GM10248 (cell line): ENCODE measurements around the gene PHF21A.
"Not testable (repeated sequence)": the region's sequence is repeated elsewhere in the genome, so short reads cannot be mapped to it uniquely, and the experiment has no call there.

ENCODE experiments used
- CTCF ChIA-PET: fragments of 300-600 bp; sonication (Branson Sonifier 250); formaldehyde crosslinking; extraction: SDS; loops from one replicate; lab custom pipeline; 2021; ENCODE audit warnings: antibody characterized with exemption; lab: Yijun Ruan, JAX
- POLR2A ChIA-PET: fragments of 350-650 bp; sonication (Branson Sonifier 250); formaldehyde crosslinking; extraction: SDS; loops from one replicate; lab custom pipeline; 2020; ENCODE audit warnings: antibody characterized with exemption; lab: Yijun Ruan, JAX
- DNase-seq: peaks from one replicate; pipeline ENCODE4 v3.0.0; 2012; ENCODE audit errors: extremely low spot score
- TF ChIP-seq, protein P1 (sequence below): IDR thresholded peaks from 2 replicates; pipeline ENCODE4 v1.5.1; 2012; ENCODE audit warnings: mild to moderate bottlenecking, low read depth; ENCODE audit errors: extremely low read depth, missing control alignments, control extremely low read depth

Gene PHF21A

DNA sequence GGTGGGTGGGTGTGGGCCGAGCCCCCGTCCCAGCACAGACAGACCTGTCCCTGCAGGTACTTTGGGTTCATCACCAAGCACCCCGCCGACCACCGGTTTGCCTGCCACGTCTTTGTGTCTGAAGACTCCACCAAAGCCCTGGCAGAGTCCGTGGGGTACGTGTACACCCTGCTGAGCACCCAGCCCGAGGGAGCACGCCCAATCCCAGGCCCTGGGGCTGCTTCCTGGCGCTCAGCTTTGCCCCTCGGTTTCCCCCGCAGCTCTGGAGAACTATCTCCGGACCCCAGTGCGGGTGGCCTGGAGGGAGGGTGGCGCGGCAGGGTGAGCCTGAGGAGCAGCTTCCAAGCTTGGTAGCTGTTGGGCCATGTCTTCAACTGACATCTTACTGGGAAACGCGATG is 216.2 kb downstream of the PHF21A start:
- ChIA-PET CTCF (interaction anchor here (1.2 kb wide), 1 partner anchor 8 kb away, joined by 4 read pairs; no protein-coding TSS in a partner anchor), POLR2A (no interaction called here)
- no peak for DNase-seq
- TF ChIP-seq, protein P1, sequence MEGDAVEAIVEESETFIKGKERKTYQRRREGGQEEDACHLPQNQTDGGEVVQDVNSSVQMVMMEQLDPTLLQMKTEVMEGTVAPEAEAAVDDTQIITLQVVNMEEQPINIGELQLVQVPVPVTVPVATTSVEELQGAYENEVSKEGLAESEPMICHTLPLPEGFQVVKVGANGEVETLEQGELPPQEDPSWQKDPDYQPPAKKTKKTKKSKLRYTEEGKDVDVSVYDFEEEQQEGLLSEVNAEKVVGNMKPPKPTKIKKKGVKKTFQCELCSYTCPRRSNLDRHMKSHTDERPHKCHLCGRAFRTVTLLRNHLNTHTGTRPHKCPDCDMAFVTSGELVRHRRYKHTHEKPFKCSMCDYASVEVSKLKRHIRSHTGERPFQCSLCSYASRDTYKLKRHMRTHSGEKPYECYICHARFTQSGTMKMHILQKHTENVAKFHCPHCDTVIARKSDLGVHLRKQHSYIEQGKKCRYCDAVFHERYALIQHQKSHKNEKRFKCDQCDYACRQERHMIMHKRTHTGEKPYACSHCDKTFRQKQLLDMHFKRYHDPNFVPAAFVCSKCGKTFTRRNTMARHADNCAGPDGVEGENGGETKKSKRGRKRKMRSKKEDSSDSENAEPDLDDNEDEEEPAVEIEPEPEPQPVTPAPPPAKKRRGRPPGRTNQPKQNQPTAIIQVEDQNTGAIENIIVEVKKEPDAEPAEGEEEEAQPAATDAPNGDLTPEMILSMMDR = no peak

DNA sequence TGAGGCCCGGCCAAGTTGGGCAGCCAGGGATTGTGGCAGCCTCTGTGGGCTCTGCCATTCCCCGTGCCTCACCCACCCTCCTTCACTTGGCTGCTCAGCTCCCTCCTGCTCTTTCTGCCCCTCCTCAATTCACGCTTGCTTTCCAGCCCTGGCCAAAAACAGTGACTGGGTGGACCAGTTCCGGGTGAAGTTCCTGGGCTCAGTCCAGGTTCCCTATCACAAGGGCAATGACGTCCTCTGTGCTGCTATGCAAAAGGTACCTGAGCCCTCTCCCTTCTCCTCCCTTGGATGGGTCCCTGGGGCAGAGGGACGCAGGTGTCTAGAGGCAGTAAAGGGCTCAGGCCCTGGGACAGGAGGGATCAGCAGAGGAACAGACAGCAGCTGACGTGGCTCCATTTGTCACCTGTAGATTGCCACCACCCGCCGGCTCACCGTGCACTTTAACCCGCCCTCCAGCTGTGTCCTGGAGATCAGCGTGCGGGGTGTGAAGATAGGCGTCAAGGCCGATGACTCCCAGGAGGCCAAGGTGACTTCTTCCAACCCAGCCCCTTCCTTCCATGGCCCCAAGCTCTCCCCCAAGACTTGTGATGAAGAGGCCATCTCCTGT is 216.8 kb downstream of the PHF21A start:
- TF ChIP-seq, protein P1 = no peak
- ChIA-PET CTCF (no interaction called here), POLR2A (no interaction called here)
- DNase-seq = no peak

DNA sequence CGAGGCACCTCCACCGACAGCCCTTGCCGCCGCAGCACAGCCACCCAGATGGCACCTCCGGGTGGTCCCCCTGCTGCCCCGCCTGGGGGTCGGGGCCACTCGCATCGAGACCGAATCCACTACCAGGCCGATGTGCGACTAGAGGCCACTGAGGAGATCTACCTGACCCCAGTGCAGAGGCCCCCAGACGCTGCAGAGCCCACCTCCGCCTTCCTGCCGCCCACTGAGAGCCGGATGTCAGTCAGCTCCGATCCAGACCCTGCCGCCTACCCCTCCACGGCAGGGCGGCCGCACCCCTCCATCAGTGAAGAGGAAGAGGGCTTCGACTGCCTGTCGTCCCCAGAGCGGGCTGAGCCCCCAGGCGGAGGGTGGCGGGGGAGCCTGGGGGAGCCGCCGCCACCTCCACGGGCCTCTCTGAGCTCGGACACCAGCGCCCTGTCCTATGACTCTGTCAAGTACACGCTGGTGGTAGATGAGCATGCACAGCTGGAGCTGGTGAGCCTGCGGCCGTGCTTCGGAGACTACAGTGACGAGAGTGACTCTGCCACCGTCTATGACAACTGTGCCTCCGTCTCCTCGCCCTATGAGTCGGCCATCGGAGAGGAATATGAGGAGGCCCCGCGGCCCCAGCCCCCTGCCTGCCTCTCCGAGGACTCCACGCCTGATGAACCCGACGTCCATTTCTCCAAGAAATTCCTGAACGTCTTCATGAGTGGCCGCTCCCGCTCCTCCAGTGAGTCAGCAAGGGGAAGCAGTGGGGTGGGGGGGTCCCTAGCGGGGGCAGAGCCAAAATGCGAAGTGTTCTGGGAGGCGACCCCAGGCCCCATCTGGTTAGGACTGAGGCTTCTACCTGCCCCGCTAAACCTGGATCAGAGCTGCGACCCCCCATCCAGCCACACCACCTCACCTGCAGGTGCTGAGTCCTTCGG is 218.5 kb downstream of the PHF21A start:
- CTCF ChIA-PET = interaction anchor here (1.9 kb wide), 1 partner anchor 62 kb away, joined by 5 read pairs; no protein-coding TSS in a partner anchor

DNA sequence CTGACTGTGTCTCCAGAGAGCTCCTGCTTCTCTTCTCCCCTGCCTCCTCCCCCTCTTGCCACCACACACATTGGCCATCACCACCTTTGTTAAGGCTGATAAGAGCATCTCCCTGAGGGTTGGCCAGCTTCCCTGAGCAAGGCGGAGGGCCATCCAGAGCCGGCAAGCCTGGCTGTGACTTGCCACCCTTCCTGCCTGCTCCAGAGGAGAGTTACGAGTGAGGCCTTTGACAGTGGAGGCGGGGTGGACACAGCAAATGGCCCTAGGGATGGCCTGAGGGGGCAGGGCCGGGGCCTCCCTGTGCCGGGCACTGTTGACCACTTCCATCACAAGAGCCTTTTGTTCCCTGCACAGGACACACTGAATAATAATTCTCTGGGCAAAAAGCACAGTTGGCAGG is 219.6 kb downstream of the PHF21A start:
- DNase-seq = no peak
- ChIA-PET CTCF (interaction anchor here (1.4 to 1.9 kb wide), 2 partner anchors 15 to 63 kb away, joined by 3 to 5 read pairs; no protein-coding TSS in a partner anchor), POLR2A (no interaction called here)
- TF ChIP-seq, protein P1 = no peak

More for the DNA sequence above, 218.5 kb downstream of the PHF21A start:
- TF ChIP-seq, protein P1 = no peak
- DNase-seq = no peak
- POLR2A ChIA-PET = no interaction called here

DNA sequence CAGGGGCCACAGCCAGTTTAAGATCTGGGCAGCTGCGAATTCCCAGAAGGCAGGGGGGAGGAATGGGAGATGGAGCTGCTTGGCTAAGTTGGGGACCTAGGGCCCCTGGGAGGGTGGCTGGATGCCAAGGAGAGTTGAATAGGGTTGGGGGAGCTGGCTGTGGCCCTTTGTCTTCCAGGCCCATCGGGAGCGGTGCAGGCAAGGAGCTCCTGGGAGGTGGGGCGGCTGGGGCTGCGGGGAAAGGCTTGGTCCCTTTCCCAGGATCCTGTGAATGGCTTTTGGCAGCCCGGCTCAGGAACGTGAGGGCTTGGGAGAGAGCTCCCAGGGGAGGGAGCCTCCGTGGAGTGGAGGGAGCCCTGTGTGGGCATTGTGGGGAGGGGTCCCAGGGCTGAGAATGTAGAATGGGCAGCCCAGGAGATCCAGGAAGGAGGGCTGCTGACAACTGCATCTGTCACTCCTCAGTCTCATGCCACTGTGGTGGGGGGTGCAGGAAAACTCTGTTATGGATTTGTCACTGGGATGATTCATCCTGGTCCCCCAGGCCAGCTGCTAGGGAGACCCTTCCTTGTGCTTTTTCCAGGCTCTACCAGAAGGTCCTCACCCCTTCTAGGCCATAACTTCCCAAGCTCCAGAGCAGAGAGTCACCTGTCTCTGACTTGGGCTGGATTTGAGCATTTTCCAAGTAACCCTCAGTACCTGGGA is 220.2 kb downstream of the PHF21A start:
- ChIA-PET POLR2A (no interaction called here), CTCF (interaction anchor here (1.4 to 1.9 kb wide), 2 partner anchors 15 to 64 kb away, joined by 3 to 5 read pairs; no protein-coding TSS in a partner anchor)

DNA sequence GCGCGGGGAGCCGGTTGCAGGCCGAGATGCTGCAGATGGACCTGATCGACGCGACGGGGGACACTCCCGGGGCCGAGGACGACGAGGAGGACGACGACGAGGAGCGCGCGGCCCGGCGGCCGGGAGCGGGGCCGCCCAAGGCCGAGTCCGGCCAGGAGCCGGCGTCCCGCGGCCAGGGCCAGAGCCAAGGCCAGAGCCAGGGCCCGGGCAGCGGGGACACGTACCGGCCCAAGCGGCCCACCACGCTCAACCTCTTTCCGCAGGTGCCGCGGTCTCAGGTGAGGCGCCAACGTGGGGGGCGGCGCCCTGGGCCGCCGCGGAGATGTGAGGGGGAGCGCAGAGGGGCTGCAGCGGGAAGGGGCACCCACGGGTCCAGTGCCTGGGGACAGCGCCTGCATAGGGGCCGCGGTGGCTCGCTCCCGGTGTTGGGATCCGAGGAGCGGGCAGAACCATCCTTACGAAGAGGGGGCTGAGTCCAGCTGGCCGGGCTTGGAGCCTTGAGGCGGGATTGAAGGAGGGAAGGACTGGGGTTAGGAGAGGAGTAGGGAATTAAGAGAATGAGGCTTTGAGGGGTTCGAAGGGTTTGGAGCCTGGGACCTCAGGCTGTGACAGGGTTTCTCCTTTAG is 221.0 kb downstream of the PHF21A start:
- DNase-seq, POLR2A ChIA-PET: not testable (repeated sequence)
- CTCF ChIA-PET = interaction anchor here (1.4 kb wide), 1 partner anchor 14 kb away, joined by 3 read pairs; no protein-coding TSS in a partner anchor

More for the DNA sequence above, 220.2 kb downstream of the PHF21A start:
- TF ChIP-seq, protein P1 = no peak
- DNase-seq = no peak
